ENCODE measurements around the gene HPCA. TPM values are rescaled to one million over a fixed set of nuclear protein-coding genes. Genes with fewer than 3 reads are reported as not detected.

HPCA gene
- total RNA-seq, 1 donor from 2014 or later, result not detected

- no peak overlapping the region for H3K4me3 ChIP-seq
- DNase-seq, result no peak
- no peaks in the 10 kb centered on the region for H3K36me3 ChIP-seq
- intact Hi-C loops (cut with micrococcal nuclease), result no loop called here
- H3K27ac ChIP-seq (replicated peaks), result no peak overlapping the region
- peaks cover 100% of the 10 kb centered on the region for H3K27me3 ChIP-seq (ENCODE audit: low read depth)
- no peak for TF ChIP-seq CTCF (IDR thresholded peaks at IDR 0.05; ENCODE audit: borderline replicate concordance)
- H3K4me1 ChIP-seq, result peaks cover 24% of the 10 kb centered on the region
- H3K9me3 ChIP-seq (replicated peaks), result no peaks in the 10 kb centered on the region
Measured at GRCh38 chr1:32888677-32889420, 2.6 kb downstream of the HPCA start.

DNA sequence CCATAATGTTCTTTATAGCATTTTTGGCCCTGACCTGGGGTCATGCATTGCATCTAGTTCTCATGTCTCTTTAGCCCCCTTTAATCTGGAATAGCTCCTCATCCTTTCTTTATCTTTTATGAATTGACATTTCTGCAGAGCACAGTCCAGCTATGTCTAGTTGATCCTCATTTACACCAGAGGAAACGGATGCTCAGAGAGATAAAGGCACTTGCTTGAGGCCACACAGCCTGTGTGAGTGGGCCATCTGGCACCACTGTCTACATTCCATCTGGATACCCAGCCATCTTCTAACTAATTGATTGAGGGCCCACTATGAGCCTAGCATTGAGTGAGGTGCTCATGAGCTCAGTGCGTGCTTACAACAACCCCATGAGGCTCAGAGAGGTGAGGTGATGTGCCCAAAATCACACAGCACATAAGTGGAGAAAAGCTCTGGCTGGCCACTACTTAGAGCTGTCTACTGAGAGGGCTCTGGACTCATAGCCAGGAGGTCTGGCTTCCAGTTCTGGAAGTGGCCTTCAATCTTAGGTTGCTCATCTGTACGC is 3.5 kb downstream of the HPCA start:
- no peak for DNase-seq
- Histone ChIP-seq H3K27ac (replicated peaks) (no peak overlapping the region), H3K27me3 (ENCODE audit: low read depth) (peaks cover 100% of the 10 kb centered on the region), H3K9me3 (replicated peaks) (no peaks in the 10 kb centered on the region), H3K4me1 (peaks cover 26% of the 10 kb centered on the region), H3K4me3 (no peak overlapping the region), H3K36me3 (no peaks in the 10 kb centered on the region)
- no peak for TF ChIP-seq CTCF (IDR thresholded peaks at IDR 0.05; ENCODE audit: borderline replicate concordance)
- intact Hi-C loops (cut with micrococcal nuclease), result no loop called here

DNA sequence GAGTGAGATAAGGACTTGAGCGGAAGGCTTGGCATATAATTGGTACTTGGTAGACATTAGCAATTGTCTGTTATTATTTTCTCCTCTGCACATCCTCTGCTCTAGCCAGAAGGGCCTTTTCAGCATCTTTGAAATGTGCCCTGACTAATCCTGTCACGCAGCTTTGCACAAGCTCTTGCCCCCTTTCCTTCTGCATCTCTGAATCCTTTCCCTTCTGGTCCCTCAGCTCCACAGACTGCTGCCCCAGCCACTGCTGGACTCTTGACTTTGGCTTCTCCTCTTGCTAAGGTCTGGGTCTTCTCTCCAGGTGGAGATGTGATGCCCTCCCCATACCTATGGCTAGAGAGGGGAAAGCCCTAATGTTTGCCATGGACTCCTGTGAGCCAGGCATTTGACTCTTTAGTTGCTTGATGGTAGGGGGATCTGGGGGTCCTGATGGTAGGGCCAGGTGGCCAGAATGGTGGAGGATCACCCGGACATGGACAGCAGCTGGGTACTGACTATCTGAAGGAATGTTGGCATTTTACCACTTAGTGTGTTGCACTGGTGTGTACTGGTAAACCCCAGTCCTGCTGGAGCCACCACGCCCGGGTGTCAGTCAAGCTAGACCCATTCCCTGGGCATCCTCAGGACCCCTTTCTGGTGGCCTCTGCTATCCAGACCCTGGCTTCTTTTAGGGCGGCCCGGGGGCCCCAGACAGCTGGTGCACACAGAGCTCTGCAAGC is 4.4 kb downstream of the HPCA start:
- peaks cover 97% of the 10 kb centered on the region for H3K27me3 ChIP-seq (ENCODE audit: low read depth)
- H3K36me3 ChIP-seq, result no peaks in the 10 kb centered on the region
- DNase-seq, result no peak
- no peak for TF ChIP-seq CTCF (IDR thresholded peaks at IDR 0.05; ENCODE audit: borderline replicate concordance)
- H3K4me3 ChIP-seq, result no peak overlapping the region
- intact Hi-C loops (cut with micrococcal nuclease), result no loop called here
- peaks cover 26% of the 10 kb centered on the region for H3K4me1 ChIP-seq
- H3K9me3 ChIP-seq (replicated peaks), result no peaks in the 10 kb centered on the region
- no peak overlapping the region for H3K27ac ChIP-seq (replicated peaks)

GRCh38 chr1:32891241-32891570 is 4.9 kb downstream of the HPCA start:
- Histone ChIP-seq H3K4me3 (no peak overlapping the region), H3K9me3 (replicated peaks) (no peaks in the 10 kb centered on the region), H3K27me3 (ENCODE audit: low read depth) (peaks cover 92% of the 10 kb centered on the region), H3K4me1 (peaks cover 21% of the 10 kb centered on the region), H3K36me3 (no peaks in the 10 kb centered on the region), H3K27ac (replicated peaks) (no peak overlapping the region)
- no peak for TF ChIP-seq CTCF (IDR thresholded peaks at IDR 0.05; ENCODE audit: borderline replicate concordance)
- DNase-seq, result no peak
- intact Hi-C loops (cut with micrococcal nuclease), result no loop called here

DNA sequence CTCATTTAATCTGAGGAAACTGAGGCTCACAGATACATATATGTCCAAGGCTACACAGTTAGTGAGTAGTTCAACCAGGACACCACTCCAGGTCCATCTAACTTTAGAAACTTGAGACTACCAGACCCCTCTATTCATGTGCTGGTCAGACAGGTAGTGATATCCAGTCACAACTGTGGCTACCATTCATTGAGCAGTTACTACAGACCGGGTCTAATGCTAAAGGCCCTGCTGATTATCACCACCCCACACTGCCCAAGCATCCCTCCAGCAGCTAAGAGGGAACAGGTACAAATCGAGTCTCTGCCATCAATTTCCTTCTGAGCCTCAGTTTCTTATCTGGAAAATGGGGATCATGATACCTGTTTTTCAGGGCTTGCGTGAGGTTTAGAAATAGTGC is 5.3 kb downstream of the HPCA start:
- H3K4me3 ChIP-seq, result no peak overlapping the region
- intact Hi-C loops (cut with micrococcal nuclease), result no loop called here
- H3K36me3 ChIP-seq, result no peaks in the 10 kb centered on the region
- no peak overlapping the region for H3K27ac ChIP-seq (replicated peaks)
- peaks cover 17% of the 10 kb centered on the region for H3K4me1 ChIP-seq
- no peaks in the 10 kb centered on the region for H3K9me3 ChIP-seq (replicated peaks)
- H3K27me3 ChIP-seq (ENCODE audit: low read depth), result peaks cover 88% of the 10 kb centered on the region
- TF ChIP-seq CTCF (IDR thresholded peaks at IDR 0.05; ENCODE audit: borderline replicate concordance), result no peak
- DNase-seq, result no peak
